Measurements from ENCODE around the gene YTHDF1. TPM values are rescaled to one million over a fixed set of nuclear protein-coding genes. Genes with fewer than 3 reads are reported as not detected.

YTHDF1 gene
- total and polyA plus RNA-seq, 2 of the 8 experiments (the other 6 are each of a cell fraction or from before 2014, with no cell fraction given), result 32.8 to 66.0 TPM

- no peak overlapping the region for H3K4me3 ChIP-seq (ENCODE audit: extremely low read depth in 1 of 4, insufficient read depth in 2 of 4, low read depth in 3 of 4, low read length in 4 of 4)
- ChIA-PET POLR2A (ENCODE audit: partially characterized antibody) (interaction anchor here (0.7 to 1.8 kb wide), 3 partner anchors 9 to 218 kb away, joined by 3 to 4 read pairs (median 3); no protein-coding TSS in a partner anchor), CTCF (ENCODE audit: partially characterized antibody) (interaction anchor here (0.6 to 11.0 kb wide), 3 partner anchors 9 to 40 kb away, joined by 3 to 63 read pairs (median 4); no protein-coding TSS in a partner anchor)
- no peak overlapping the region for H4K5ac ChIP-seq (ENCODE audit: insufficient read length, low read depth, low read length)
- no peak overlapping the region for H3K4me2 ChIP-seq (ENCODE audit: insufficient read depth in 1 of 2, low read depth in 2 of 2, low read length in 2 of 2)
- H3K4ac ChIP-seq (replicated peaks; ENCODE audit: insufficient read length, low read depth, low read length), result no peak overlapping the region
- no peak overlapping the region for H3K56ac ChIP-seq (replicated peaks; ENCODE audit: insufficient read length, low read depth, low read length)
- no peaks in the 10 kb centered on the region for H3K9me3 ChIP-seq (ENCODE audit: insufficient read depth in 2 of 2, low read depth in 1 of 2, low read length in 1 of 2)
- no peak overlapping the region; a peak in 1 of 7 replicates for H3K9ac ChIP-seq (replicated peaks in 1 of 4; ENCODE audit: extremely low read depth in 1 of 4, low read depth in 3 of 4, low read length in 3 of 4)
- peaks cover 0 to 2% (median 0%) of the 10 kb centered on the region in 4 experiments; a peak in 2 of 7 replicates for H3K27me3 ChIP-seq (replicated peaks in 1 of 4; ENCODE audit: control insufficient read depth in 3 of 4, extremely low read depth in 1 of 4, insufficient read depth in 3 of 4, low read length in 3 of 4)
- no peak overlapping the region for H3K23ac ChIP-seq (ENCODE audit: insufficient read length)
- no peaks in the 10 kb centered on the region for H3K23me2 ChIP-seq (ENCODE audit: low read depth, low read length)
- no peak overlapping the region for H4K91ac ChIP-seq (replicated peaks; ENCODE audit: insufficient read length, low read length)
- no peak for TF ChIP-seq SIRT6 (IDR thresholded peaks at IDR 0.05; ENCODE audit: low read length)
- 0 out of 2 replicates have a peak overlapping the region, but pooled peaks have one; percentile 68 for H2BK12ac ChIP-seq (ENCODE audit: low read depth, low read length)
- no peak overlapping the region for H2AFZ ChIP-seq (ENCODE audit: low read length)
- WGBS, 2 experiments (ENCODE audit: extremely low coverage in 1 of 2, insufficient coverage in 1 of 2, insufficient read length in 1 of 2, insufficient replicate concordance in 2 of 2, low coverage in 1 of 2, low lambda C conversion rate in 2 of 2, missing lambda C conversion rate in 1 of 2), result 86% methylated on average over 14 of the region's 14 CpGs; no CpG with 5 or more reads in 1 of the 2 experiments
- H3K36me3 ChIP-seq (ENCODE audit: control insufficient read depth in 2 of 4, insufficient read depth in 4 of 4, low read length in 3 of 4), result no peaks in the 10 kb centered on the region
- no peaks in the 10 kb centered on the region for H3K79me2 ChIP-seq (ENCODE audit: control insufficient read depth in 1 of 2, insufficient read depth in 2 of 2, low read length in 2 of 2)
- H3K79me1 ChIP-seq (ENCODE audit: low read depth, low read length), result no peaks in the 10 kb centered on the region
- no peak overlapping the region for H2AK5ac ChIP-seq (ENCODE audit: low read depth, low read length)
- H2BK15ac ChIP-seq (ENCODE audit: low read length), result 0 out of 2 replicates have a peak overlapping the region, but pooled peaks have one; percentile 46
- H3K4me1 ChIP-seq (replicated peaks in 1 of 4; ENCODE audit: control insufficient read depth in 3 of 4, insufficient read depth in 4 of 4, low read length in 3 of 4), result peaks cover 0 to 2% (median 0%) of the 10 kb centered on the region in 4 experiments; a peak in 2 of 7 replicates
- H2BK20ac ChIP-seq (ENCODE audit: low read length), result no peak overlapping the region
- H4K20me1 ChIP-seq (replicated peaks in 1 of 2; ENCODE audit: control insufficient read depth in 1 of 2, insufficient read depth in 2 of 2, low read length in 2 of 2), result peaks cover 0 to 2% of the 10 kb centered on the region in 2 experiments
- no peak overlapping the region for H2BK5ac ChIP-seq (ENCODE audit: low read depth, low read length)
- no peak overlapping the region for H3K18ac ChIP-seq (ENCODE audit: extremely low read depth, low read length)
- H4K8ac ChIP-seq (ENCODE audit: extremely low read depth, insufficient read depth, low read length), result no peak overlapping the region
- no peak overlapping the region for H2BK120ac ChIP-seq (replicated peaks; ENCODE audit: low read depth, low read length)
- DNase-seq (ENCODE audit: low read depth in 1 of 2, low spot score in 2 of 2) (no peak), FAIRE-seq (no peak)
- no peak overlapping the region for H3K14ac ChIP-seq (ENCODE audit: insufficient read length)
- no peak overlapping the region for H3K27ac ChIP-seq (ENCODE audit: low read depth, low read length)
Observed at GRCh38 chr20:63264519-63264918, 48.6 kb upstream of the YTHDF1 start.

Measured in H1 (cell line).